Measurements from ENCODE around the gene IFT57.
A peak's percentile ranks its signal among the peaks of the same experiment; 100 is the strongest.

Gene IFT57

DNA sequence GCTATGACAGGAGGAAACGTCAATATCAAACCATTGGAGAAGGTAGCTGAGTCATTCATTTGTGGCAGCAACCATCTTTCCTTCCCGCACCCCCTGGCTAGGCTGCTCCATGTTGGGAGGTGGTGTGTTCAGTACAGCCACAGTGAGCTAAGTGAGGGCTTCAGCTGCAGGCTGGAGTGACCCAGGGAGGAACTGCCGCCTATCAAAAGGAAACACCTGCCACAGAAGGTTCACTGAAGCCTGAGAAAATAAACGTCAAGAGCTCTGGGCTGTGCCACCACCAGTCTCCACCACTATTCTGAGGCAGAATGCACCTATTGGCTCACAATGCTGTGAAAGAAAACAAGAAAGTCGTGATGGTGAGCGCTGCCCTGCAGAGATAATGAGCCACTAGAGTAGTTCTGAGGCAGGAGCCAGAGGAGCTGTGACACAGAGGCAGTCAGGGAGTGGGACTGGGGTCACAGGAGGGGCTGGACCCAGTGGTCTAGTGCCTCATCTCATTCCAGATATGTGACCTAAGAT, 96.6 kb downstream of the IFT57 start:
- DNase-seq (ENCODE audit: low spot score) = peak; percentile 38

DNA sequence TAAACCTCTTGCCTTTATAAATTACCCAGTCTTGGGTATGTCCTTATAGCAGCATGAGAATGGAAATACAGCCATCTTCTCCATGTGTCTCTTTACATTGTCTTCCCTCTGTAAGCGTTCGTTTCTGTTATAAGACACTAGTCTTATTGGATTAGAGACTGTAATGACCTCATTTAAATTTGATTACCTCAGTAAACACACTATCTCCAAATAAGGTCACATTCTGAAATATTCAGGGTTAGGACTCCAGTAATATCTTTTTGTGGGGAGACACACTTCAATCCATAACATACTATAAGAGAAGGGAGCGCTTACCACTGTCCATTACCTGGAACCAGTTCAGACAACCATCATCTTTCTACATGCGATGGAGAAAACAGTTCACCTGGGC, 97.1 kb downstream of the IFT57 start:
- DNase-seq (ENCODE audit: low spot score) = peak; percentile 66

- DNase-seq (ENCODE audit: low spot score) = peak; percentile 84
These were observed 97.7 kb downstream of the IFT57 start for GRCh38 chr3:108124337-108125152.

- DNase-seq (ENCODE audit: low spot score) = no peak
These were observed 98.9 kb downstream of the IFT57 start for GRCh38 chr3:108123326-108123725.

DNA sequence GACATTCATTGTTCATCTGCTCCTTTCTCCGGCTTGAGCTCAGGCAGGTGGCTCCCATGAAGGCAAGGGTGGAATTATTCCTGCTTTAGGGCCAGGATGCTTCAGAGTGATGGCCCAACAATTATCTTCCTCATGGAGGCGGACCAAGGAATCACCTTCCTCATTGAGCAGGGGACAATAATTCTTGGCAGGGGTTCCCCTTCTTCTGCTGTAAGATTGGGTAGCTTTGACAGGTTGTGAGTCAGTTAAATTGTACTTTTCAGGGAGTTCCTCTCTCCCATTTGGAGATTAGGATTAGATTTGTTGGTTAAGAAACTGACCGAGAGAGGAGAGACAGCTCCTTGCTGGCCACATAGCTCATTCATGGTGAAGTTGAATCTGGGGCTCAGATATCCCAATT, 99.9 kb downstream of the IFT57 start:
- no peak for DNase-seq (ENCODE audit: low spot score)

DNA sequence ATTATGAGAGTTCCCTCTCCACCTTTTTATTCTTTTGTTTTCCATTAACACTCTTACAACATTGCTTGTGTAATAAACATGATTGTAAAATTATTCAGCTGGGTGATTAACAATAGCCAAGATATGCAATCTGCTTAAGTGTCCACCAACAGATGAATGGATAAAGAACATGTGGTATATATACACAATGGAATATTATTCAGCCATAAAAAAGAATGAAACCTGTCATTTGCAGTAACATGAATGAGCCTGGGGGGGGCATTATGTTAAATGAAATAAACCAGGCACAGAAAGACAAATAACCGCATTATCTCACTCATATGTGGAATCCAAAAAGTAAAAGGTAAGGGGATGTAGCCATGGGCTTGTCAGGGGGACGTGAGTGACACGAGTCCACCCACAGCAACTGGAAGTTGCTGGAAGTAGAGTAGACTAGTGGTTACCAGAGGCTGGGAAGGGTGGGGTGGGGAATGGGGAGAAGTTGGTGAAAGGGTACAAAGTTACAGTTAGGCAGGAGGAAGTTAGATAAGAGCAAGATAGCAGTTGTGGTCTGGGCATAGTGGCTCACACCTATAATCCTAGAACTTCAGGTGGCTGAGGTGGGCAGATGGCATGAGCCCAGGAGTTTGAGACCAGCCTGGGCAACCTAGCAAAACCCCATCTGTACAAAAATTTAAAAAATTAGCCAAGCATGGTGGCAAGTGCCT, 102.7 kb downstream of the IFT57 start:
- no peak for DNase-seq (ENCODE audit: low spot score)

- DNase-seq (ENCODE audit: low spot score) = no peak
These were observed 104.0 kb downstream of the IFT57 start for GRCh38 chr3:108118038-108118768.

GRCh38 chr3:108117241-108117775, 104.9 kb downstream of the IFT57 start:
- no peak for DNase-seq (ENCODE audit: low spot score)

- DNase-seq (ENCODE audit: low spot score) = no peak
These were observed 107.7 kb downstream of the IFT57 start for GRCh38 chr3:108114423-108115065.

- DNase-seq (ENCODE audit: low spot score) = no peak
These were observed 108.2 kb downstream of the IFT57 start for GRCh38 chr3:108113975-108114374.

DNA sequence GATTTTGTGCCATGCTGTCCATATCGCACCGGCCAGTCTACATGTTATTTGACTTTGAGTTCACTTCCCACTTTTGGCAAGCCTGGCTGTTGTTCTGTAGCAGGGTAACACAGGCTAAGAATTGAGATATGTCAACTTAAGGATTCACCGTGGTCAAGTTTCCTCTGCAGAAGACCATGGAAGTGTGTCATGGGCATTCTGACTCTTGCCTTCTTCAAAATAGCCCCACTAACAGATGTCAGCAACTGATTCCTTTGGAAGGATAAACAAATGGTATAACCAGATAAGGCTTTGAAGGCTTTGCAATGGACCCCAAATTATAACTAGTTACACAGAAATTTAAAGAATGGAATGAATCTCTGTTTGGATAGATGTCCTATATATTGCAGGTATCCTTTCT, 111.3 kb downstream of the IFT57 start:
- no peak for DNase-seq (ENCODE audit: low spot score)
